HepG2 (cell line): ENCODE data around the gene RIN3. TPM values are rescaled to one million over a fixed set of nuclear protein-coding genes. Genes with fewer than 3 reads are reported as not detected.

Experiments
- ATAC-seq: fragments of 200-7000 bp; cut with Tn5 transposase; 3 replicates; pipeline ENCODE4 v1.9.1; 2020; ENCODE audit warnings: mild to moderate bottlenecking, moderate library complexity
- BruUV-seq: library from RNA; stranded (reverse); fragments of 400-500 nt; replicated peaks from 2 replicates; lab custom pipeline; 2021; lab: Mats Ljungman, UMichigan
- CTCF ChIA-PET: fragments of 300-600 bp; formaldehyde crosslinking; extraction: SDS; loops from one replicate; lab custom pipeline; 2021; ENCODE audit warnings: low total read pairs, inconsistent platforms, low intra/inter-chr PET ratio; lab: Yijun Ruan, JAX
- POLR2A ChIA-PET: fragments of 350-600 bp; sonication (Branson Sonifier 250); formaldehyde crosslinking; loops from one replicate; lab custom pipeline; 2020; ENCODE audit warnings: antibody characterized with exemption, inconsistent platforms; lab: Yijun Ruan, JAX
- DNase-seq: peaks from one replicate; pipeline ENCODE4 v3.0.0-alpha.2; 2015; ENCODE audit warnings: low spot score
- FAIRE-seq: peaks from 3 replicates; lab custom pipeline; 2011; peaks lifted over from hg19 to GRCh38; lab: Jason Lieb, UNC
- H2AFZ ChIP-seq: one replicate; pipeline ENCODE4 v1.6.1; 2011; ENCODE audit warnings: low read length, inconsistent platforms
- H3K27ac ChIP-seq: fragments of 300-600 bp; 3 replicates; pipeline ENCODE4 v1.8.0; 2011; ENCODE audit warnings: mixed run types, mild to moderate bottlenecking, mixed read lengths, low read length, inconsistent platforms; ENCODE audit not compliant: insufficient read depth; ENCODE audit errors: extremely low read length
- H3K27me3 ChIP-seq, 2 experiments: fragments of 200-600 bp in 1 of 2; 2 replicates in 1 of 2; 3 replicates in 1 of 2; pipeline versions ENCODE4 v1.6.0 to v1.8.0; 2011; ENCODE audit warnings: low read length in 2 of 2, mild to moderate bottlenecking in 2 of 2, moderate library complexity in 2 of 2, inconsistent platforms in 1 of 2; ENCODE audit not compliant: insufficient read depth in 2 of 2, control insufficient read depth in 1 of 2
- H3K36me3 ChIP-seq, 2 experiments: fragments of 200-600 bp in 1 of 2; replicated peaks in 1 of 2; 2 replicates in 1 of 2; 3 replicates in 1 of 2; pipeline versions ENCODE4 v1.5.1 to v1.8.0; 2011; ENCODE audit warnings: low read length in 2 of 2, inconsistent platforms in 1 of 2; ENCODE audit not compliant: insufficient read depth in 2 of 2, control insufficient read depth in 1 of 2
- H3K4me1 ChIP-seq: 2 replicates; pipeline ENCODE4 v1.5.1; 2012; ENCODE audit warnings: low read length, inconsistent platforms; ENCODE audit not compliant: insufficient read depth
- H3K4me2 ChIP-seq: 2 replicates; pipeline ENCODE4 v1.6.0; 2011; ENCODE audit warnings: low read depth, low read length, inconsistent platforms
- H3K4me3 ChIP-seq, 3 experiments: fragments of 200-600 bp in 1 of 3; sonication (generic), shearing (Covaris generic) in 1 of 3; replicated peaks in 1 of 3; 2 replicates each; pipeline ENCODE4 v1.5.1; 2011 to 2016; ENCODE audit warnings: low read length in 3 of 3, inconsistent platforms in 2 of 3, low read depth in 2 of 3, mild to moderate bottlenecking in 2 of 3, control low read depth in 1 of 3, mixed read lengths in 1 of 3; ENCODE audit not compliant: insufficient read depth in 1 of 3
- H3K79me2 ChIP-seq: one replicate; pipeline ENCODE4 v1.6.1; 2011; ENCODE audit warnings: low read length, inconsistent platforms; ENCODE audit not compliant: insufficient read depth
- H3K9ac ChIP-seq: 2 replicates; pipeline ENCODE4 v1.6.0; 2011; ENCODE audit warnings: mild to moderate bottlenecking, low read depth, low read length, inconsistent platforms; ENCODE audit not compliant: insufficient read depth
- H3K9me3 ChIP-seq: 2 replicates; pipeline ENCODE4 v1.5.1; 2012; ENCODE audit warnings: mild to moderate bottlenecking, low read length
- H4K20me1 ChIP-seq: 2 replicates; pipeline ENCODE4 v1.6.0; 2011; ENCODE audit warnings: inconsistent platforms, mild to moderate bottlenecking, low read length, moderate library complexity; ENCODE audit not compliant: insufficient read depth
- AGO1 ChIP-seq: fragments of 200-400 bp; formaldehyde crosslinking; IDR thresholded peaks from 2 replicates; pipeline ENCODE4 v1.6.1; 2017; ENCODE audit warnings: mild to moderate bottlenecking, low read depth, low read length, moderate library complexity; ENCODE audit not compliant: poor library complexity, severe bottlenecking
- ATF5 ChIP-seq: sonication (generic); formaldehyde crosslinking; IDR thresholded peaks from 2 replicates; pipeline ENCODE4 v1.4.0; 2020; ENCODE audit warnings: mild to moderate bottlenecking, low read depth, missing genetic modification reagents
- DNMT1 ChIP-seq: sonication (generic); formaldehyde crosslinking; IDR thresholded peaks from 2 replicates; pipeline ENCODE4 v1.5.1; 2020; ENCODE audit warnings: mild to moderate bottlenecking, missing genetic modification reagents
- ELF4 ChIP-seq: sonication (generic); formaldehyde crosslinking; IDR thresholded peaks from 2 replicates; pipeline ENCODE4 v1.5.0; 2020; ENCODE audit warnings: missing genetic modification reagents, mild to moderate bottlenecking, moderate library complexity, borderline replicate concordance
- FOXP4 ChIP-seq: sonication (generic); formaldehyde crosslinking; IDR thresholded peaks from 2 replicates; pipeline ENCODE4 v1.4.0; 2020; ENCODE audit warnings: missing genetic modification reagents
- GATAD2A ChIP-seq: IDR thresholded peaks from 2 replicates; pipeline ENCODE4 v1.6.1; 2016
- HINFP ChIP-seq: sonication (generic); formaldehyde crosslinking; IDR thresholded peaks from 2 replicates; pipeline ENCODE4 v1.4.0; 2020; ENCODE audit warnings: low read depth, mild to moderate bottlenecking, missing genetic modification reagents
- SCMH1 ChIP-seq: sonication (generic); formaldehyde crosslinking; IDR thresholded peaks from 2 replicates; pipeline ENCODE4 v1.9.0; 2021; ENCODE audit warnings: missing genetic modification reagents, mild to moderate bottlenecking, borderline replicate concordance
- THYN1 ChIP-seq: sonication (generic); formaldehyde crosslinking; IDR thresholded peaks from 2 replicates; pipeline ENCODE4 v1.8.1; 2023; ENCODE audit warnings: low read depth, mild to moderate bottlenecking, moderate library complexity, missing genetic modification reagents, borderline replicate concordance
- ZBTB20 ChIP-seq: sonication (generic); formaldehyde crosslinking; IDR thresholded peaks from 2 replicates; pipeline ENCODE4 v1.8.1; 2023; ENCODE audit warnings: missing genetic modification reagents, low read depth, mild to moderate bottlenecking, borderline replicate concordance
- ZNF143 ChIP-seq: sonication (generic); formaldehyde crosslinking; IDR thresholded peaks from 2 replicates; pipeline ENCODE4 v1.4.0; 2020; ENCODE audit warnings: missing genetic modification reagents
- ZNF263 ChIP-seq: sonication (generic); formaldehyde crosslinking; IDR thresholded peaks from 2 replicates; pipeline ENCODE4 v1.4.0; 2020; ENCODE audit warnings: missing genetic modification reagents
- ZNF362 ChIP-seq: sonication (generic); formaldehyde crosslinking; IDR thresholded peaks from 2 replicates; pipeline ENCODE4 v1.4.0; 2020; ENCODE audit warnings: missing genetic modification reagents, mild to moderate bottlenecking, borderline replicate concordance
- ZNF597 ChIP-seq: sonication (generic); formaldehyde crosslinking; IDR thresholded peaks from 2 replicates; pipeline ENCODE4 v1.5.0; 2020; ENCODE audit warnings: missing genetic modification reagents
- WGBS: methylation state at CpG from one replicate; pipeline ENCODE4 v1.1.6; 2017; ENCODE audit warnings: low lambda C conversion rate; 5-methylcytosine and 5-hydroxymethylcytosine counted together
- in situ Hi-C: cut with HindIII; loops from 2 replicates; pipeline ENCODE4 v1.10.0; 2017; ENCODE audit warnings: low pct_unique_long_range_greater_than_20kb; ENCODE audit not compliant: extremely low pct_ligation_motif_present
- intact Hi-C: fragments of 100-400 bp; cut with micrococcal nuclease; formaldehyde crosslinking; loops from one replicate; pipeline ENCODE4 v1.10.0; 2022; ENCODE audit not compliant: unreplicated experiment
- polyA plus RNA-seq, 8 experiments: library from polyadenylated mRNA; depleted of rRNA in 3 of 8; stranded (reverse) in 7 of 8; unstranded in 1 of 8; fragments of >200 nt; fragmentation: Illumina TruSeq in 4 of 8; extraction: Trizol in 4 of 8; gene quantifications; 2 replicates each; pipeline versions ENCODE4 v1.2.1 to v1.2.3, GENCODE V29; 2011 to 2016; ENCODE audit warnings: low read depth in 4 of 8, missing spikeins in 1 of 8, mixed read lengths in 1 of 8; ENCODE audit not compliant: insufficient read depth in 1 of 8
- total RNA-seq, 5 experiments: library from RNA; depleted of rRNA; stranded (reverse); fragments of >200 nt; fragmentation: Illumina TruSeq; extraction: Trizol; gene quantifications; 2 replicates each; pipeline ENCODE4 v1.2.3, GENCODE V29; 2016; ENCODE audit warnings: low read depth in 1 of 5

The RIN3 gene
- total and polyA plus RNA-seq, 2 of the 13 experiments (the other 11 are each of a cell fraction or from before 2014, with no cell fraction given): 2.3 to 3.6 TPM

DNA sequence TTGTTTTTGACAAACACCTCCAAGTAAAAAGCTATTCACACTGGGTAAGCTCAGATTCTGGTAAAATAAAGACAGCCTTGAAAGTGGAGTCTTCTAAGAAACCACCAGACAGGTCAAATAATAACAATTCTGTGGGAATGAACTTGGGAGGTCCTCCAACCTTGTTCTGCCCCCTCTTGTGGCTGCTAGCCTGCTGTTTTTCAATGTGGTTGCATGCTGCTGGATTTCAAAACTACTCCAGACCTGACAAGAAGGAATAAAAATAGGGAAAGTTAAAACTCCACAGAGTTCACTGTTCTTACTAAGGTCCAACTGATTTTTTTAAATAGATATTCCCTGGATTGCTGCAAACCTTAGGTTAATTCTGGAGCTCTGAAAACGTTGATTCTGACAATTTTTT, 32.2 kb upstream of the RIN3 start (continued):
- TF ChIP-seq HINFP: no peak
- no peak for TF ChIP-seq ZNF263 (CRISPR knock-in tag)
- no peak for TF ChIP-seq SCMH1
- no peak for TF ChIP-seq GATAD2A (CRISPR knock-in tag)
- no peak for TF ChIP-seq ZNF362 (CRISPR knock-in tag)

DNA sequence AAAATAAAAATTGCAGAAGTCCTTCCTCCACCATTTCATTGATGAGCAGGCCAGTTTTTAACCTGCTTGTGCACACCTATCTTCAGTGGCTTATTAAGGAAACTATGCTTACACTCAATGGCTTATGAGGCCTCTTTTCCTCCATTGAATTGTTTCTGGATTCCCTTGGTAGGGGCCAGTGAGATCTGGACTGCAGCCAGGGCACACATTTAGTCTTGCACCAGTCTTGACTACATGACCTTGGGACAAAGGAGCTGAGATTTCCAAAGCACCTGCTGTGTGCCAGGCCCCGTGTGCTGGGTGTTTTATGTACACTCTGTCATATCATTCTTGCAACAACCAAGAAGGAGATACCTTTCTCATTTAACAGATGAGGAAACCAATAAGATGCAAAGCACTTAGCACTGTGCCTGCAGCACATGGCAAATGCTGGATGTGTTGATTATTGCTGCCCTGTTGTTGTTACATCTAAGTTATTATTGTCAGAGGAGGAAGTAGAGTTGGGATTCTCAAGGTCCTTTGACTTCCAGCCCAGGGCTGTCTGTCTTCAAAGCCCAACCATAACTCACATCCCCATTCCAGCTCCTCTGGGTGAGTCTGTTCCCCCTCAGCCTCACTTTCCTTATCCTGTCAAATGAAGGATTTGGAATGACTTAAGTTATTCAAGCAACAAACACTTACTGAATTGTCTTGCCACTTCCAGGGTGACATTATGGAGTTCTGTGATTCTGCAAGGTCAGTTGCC, 31.6 kb upstream of the RIN3 start:
- in situ Hi-C loops: no loop called here
- DNase-seq (no peak), FAIRE-seq (no peak), ATAC-seq (no peak)
- no TSS peak for BruUV-seq
- Histone ChIP-seq H3K27me3 (peaks cover 3 to 12% of the 10 kb centered on the region in 2 experiments; a peak in 4 of 5 replicates), H3K36me3 (no peaks in the 10 kb centered on the region), H3K27ac (no peak overlapping the region), H3K79me2 (no peaks in the 10 kb centered on the region), H2AFZ (no peak overlapping the region), H4K20me1 (no peaks in the 10 kb centered on the region), H3K4me2 (no peak overlapping the region), H3K9me3 (no peaks in the 10 kb centered on the region), H3K4me3 (no peak overlapping the region), H3K9ac (no peak overlapping the region), H3K4me1 (peaks cover 6% of the 10 kb centered on the region; the same call in 1 of the 2 replicates)
- ChIA-PET POLR2A (no interaction called here), CTCF (no interaction called here)
- intact Hi-C loops: no loop called here
- WGBS: 0% methylated on average over 1 of the region's 1 CpG
- no peak for TF ChIP-seq ZNF597 (CRISPR knock-in tag)
- no peak for TF ChIP-seq ZBTB20
- no peak for TF ChIP-seq ATF5 (CRISPR knock-in tag)
- no peak for TF ChIP-seq DNMT1 (CRISPR knock-in tag)
- TF ChIP-seq FOXP4 (CRISPR knock-in tag): no peak
- no peak for TF ChIP-seq THYN1 (CRISPR knock-in tag)
- TF ChIP-seq ZNF143 (CRISPR knock-in tag): no peak
- no peak for TF ChIP-seq ELF4
- TF ChIP-seq AGO1: no peak
